Cardiac fibroblast (primary cell): ENCODE measurements around the gene MTHFD2L.

Experiments
- DNase-seq, 2 donors: peaks; one replicate each; pipeline versions ENCODE4 v3.0.0 to v3.0.0-alpha.2; 2010; ENCODE audit warnings: low read depth in 2 of 2
- H3K4me3 ChIP-seq, 2 donors: replicated peaks in 1 of 2; 1 replicate in 1 of 2; 2 replicates in 1 of 2; pipeline ENCODE4 v1.5.1; 2011; ENCODE audit warnings: low read depth in 2 of 2, low read length in 2 of 2, mild to moderate bottlenecking in 2 of 2, moderate library complexity in 1 of 2
- TF ChIP-seq, protein P1 (sequence below): IDR thresholded peaks from one replicate; pipeline ENCODE4 v1.5.1; 2011; ENCODE audit warnings: low read depth, mild to moderate bottlenecking, low read length, inconsistent platforms

MTHFD2L gene

DNA sequence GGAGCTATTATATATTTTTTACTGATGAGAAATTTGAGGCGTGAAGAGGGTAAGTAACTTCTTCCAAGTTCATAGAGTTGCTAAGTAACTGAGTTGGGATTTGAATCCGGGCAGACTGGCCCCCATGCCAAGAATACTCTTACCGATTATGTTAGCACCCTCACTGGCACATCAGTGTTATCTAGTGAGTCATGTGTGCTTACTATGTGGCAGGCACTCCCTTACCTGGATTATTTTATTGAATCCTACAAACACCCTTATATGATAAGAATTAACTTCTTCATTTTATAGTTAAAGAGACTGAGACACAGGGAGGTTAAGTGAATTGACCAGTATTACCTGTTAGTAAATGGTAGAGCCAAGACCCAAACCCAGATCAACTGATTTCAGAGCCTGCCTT, 20.9 kb downstream of the MTHFD2L start:
- no peak for DNase-seq
- no peak overlapping the region for H3K4me3 ChIP-seq
- TF ChIP-seq, protein P1, sequence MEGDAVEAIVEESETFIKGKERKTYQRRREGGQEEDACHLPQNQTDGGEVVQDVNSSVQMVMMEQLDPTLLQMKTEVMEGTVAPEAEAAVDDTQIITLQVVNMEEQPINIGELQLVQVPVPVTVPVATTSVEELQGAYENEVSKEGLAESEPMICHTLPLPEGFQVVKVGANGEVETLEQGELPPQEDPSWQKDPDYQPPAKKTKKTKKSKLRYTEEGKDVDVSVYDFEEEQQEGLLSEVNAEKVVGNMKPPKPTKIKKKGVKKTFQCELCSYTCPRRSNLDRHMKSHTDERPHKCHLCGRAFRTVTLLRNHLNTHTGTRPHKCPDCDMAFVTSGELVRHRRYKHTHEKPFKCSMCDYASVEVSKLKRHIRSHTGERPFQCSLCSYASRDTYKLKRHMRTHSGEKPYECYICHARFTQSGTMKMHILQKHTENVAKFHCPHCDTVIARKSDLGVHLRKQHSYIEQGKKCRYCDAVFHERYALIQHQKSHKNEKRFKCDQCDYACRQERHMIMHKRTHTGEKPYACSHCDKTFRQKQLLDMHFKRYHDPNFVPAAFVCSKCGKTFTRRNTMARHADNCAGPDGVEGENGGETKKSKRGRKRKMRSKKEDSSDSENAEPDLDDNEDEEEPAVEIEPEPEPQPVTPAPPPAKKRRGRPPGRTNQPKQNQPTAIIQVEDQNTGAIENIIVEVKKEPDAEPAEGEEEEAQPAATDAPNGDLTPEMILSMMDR: no peak

GRCh38 chr4:74181219-74181618, 23.3 kb downstream of the MTHFD2L start:
- TF ChIP-seq, protein P1: no peak
- no peak overlapping the region for H3K4me3 ChIP-seq
- DNase-seq: peak; percentile 43 to 67

- H3K4me3 ChIP-seq: no peak overlapping the region
- TF ChIP-seq, protein P1: no peak
- DNase-seq: no peak
Measured at GRCh38 chr4:74188912-74189311, 31.0 kb downstream of the MTHFD2L start.

DNA sequence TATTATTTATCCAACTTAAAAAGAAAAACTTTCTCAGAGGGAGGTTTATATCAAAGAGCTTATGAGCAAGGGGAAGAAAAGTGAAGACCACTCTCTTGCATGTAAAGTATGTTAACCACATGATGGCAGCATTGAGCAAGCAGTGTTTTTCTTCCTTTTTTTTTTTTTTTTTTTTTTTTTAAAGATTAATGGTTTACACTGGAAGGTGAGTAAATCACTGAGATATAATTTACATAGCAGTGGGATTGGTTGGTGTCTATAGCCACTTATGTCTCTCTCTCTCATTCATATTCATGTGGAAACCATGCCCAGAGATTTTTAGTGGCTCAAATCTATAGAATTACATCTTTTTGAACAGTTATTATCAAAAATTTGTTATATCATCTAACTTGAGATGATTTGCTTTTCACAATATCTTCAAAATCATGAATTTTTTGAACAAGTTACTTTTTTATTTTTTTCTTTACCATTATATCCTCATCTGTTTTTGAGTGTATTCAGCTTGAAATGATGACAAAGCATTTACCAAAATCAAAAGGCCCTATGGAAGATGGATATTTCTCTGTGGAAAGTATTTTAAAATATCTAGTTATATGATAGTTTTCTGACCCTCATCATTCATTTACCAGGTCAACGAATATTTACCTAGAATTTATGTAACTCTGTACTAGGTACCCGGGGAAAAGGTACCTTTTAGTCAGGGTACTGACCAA, 31.6 kb downstream of the MTHFD2L start:
- TF ChIP-seq, protein P1: peak; percentile 65
- peak; percentile 76 to 80 for DNase-seq
- H3K4me3 ChIP-seq: no peak overlapping the region

DNA sequence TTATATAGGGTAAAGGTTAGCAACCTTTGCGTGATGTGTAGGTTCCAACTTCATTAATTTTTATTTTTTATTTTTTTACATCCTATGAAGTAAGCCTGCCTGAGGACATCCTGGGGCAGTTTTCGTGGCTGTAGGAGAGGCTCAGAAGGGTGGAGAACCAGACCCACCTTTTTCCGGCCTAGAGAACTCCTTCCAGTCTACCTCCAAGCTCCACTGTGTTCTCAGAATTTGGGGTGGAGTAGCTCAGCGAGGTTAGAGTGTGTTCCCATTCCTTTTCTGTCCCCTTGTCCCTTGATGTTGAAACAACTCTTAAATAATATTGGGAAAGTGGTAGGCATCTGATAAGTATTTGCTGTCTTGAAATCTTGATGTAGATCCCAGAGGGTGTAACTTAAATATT, 32.4 kb downstream of the MTHFD2L start:
- TF ChIP-seq, protein P1: no peak
- no peak overlapping the region for H3K4me3 ChIP-seq
- DNase-seq: no peak

GRCh38 chr4:74190919-74191397, 33.0 kb downstream of the MTHFD2L start:
- TF ChIP-seq, protein P1: no peak
- H3K4me3 ChIP-seq: no peak overlapping the region
- no peak for DNase-seq
